Activated CD4-positive, alpha-beta T cell treated with anti-CD3 and anti-CD28 coated beads, Interleukin-2, amount 10 ng/mL, durations not matched to agents 24 days and 14 days (primary cell): ENCODE data around the gene CARD19. TPM values are rescaled to one million over a fixed set of nuclear protein-coding genes. Genes with fewer than 3 reads are reported as not detected.

Source experiments
- DNase-seq: peaks from one replicate; pipeline ENCODE4 v3.0.0; 2022
- H3K27ac Mint-ChIP-seq: one replicate; pipeline ENCODE4 v1.8.0; 2022; ENCODE audit warnings: mild to moderate bottlenecking, mixed read lengths
- H3K27me3 Mint-ChIP-seq: one replicate; pipeline ENCODE4 v1.8.0; 2022; ENCODE audit warnings: mixed read lengths
- H3K36me3 Mint-ChIP-seq: one replicate; pipeline ENCODE4 v1.8.0; 2022; ENCODE audit warnings: low read depth, mild to moderate bottlenecking, mixed read lengths
- H3K4me1 Mint-ChIP-seq: one replicate; pipeline ENCODE4 v1.8.0; 2021; ENCODE audit warnings: mixed read lengths
- H3K4me3 Mint-ChIP-seq: one replicate; pipeline ENCODE4 v1.8.0; 2022; ENCODE audit warnings: mild to moderate bottlenecking, moderate library complexity, mixed read lengths
- H3K9me3 Mint-ChIP-seq: one replicate; pipeline ENCODE4 v1.8.0; 2021; ENCODE audit warnings: mixed read lengths
- intact Hi-C: fragments of 100-400 bp; cut with micrococcal nuclease; formaldehyde crosslinking; loops from one replicate; pipeline ENCODE4 v1.15.1; 2023
- total RNA-seq: library from RNA; stranded (reverse); gene quantifications from 2 replicates; pipeline ENCODE4 v1.2.3, GENCODE V29; 2022

CARD19 gene, protein sequence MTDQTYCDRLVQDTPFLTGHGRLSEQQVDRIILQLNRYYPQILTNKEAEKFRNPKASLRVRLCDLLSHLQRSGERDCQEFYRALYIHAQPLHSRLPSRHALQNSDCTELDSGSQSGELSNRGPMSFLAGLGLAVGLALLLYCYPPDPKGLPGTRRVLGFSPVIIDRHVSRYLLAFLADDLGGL
- total RNA-seq: 44.0 TPM in 2 replicates

DNA sequence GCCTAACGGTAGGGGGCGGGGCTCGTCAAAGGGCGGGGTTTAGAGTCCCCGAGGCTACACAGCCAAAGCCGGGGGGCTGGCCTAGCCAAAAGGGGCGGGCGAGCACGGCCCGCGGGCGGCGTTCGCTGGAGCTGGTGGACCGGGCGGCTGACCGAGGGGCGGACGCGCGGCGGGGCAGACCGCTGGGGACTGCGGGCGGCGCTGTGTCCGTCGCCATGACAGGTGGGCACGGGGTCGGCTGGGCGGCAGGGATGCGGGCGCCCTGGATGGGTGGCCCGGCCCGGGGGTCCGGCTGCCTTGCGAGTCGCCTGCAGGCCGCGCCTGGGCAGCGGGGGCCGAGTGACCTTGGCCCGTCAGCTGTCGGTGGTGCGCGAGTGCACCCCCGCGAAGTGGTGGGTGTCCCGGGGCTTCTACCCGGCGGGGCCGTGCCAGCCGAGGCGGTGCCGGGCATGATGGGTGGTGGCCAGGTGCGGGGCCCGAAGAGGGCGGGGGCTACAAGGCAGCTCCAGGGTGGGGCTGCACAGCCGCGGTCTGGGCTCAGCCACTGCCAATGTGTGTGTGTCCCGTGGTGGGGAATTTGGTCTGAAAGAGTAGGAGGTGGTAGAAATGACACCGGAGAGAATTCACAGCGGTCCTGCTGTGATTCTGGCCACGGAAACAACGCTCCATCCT is at the start of gene CARD19:
TSS of gene CARD19 (plus strand) at position 87 of the 672 bp plus-strand sequence. CDS start at position 216, 129 bp downstream.
- Mint-ChIP-seq H3K4me1 (peaks cover 63% of the 10 kb centered on the region), H3K27me3 (no peaks in the 10 kb centered on the region), H3K4me3 (peak within 1 kb of the TSS; percentile 90), H3K27ac (peak within 1 kb of the TSS; percentile 98), H3K9me3 (peaks cover 1% of the 10 kb centered on the region), H3K36me3 (peaks cover 14% of the 10 kb centered on the region)
- DNase-seq: peak; percentile 87
- intact Hi-C loops: loop anchor here (1.0 to 2.0 kb wide), 3 partner anchors 38 to 471 kb away; partner anchors contain the start of genes BICD2 and NINJ1

DNA sequence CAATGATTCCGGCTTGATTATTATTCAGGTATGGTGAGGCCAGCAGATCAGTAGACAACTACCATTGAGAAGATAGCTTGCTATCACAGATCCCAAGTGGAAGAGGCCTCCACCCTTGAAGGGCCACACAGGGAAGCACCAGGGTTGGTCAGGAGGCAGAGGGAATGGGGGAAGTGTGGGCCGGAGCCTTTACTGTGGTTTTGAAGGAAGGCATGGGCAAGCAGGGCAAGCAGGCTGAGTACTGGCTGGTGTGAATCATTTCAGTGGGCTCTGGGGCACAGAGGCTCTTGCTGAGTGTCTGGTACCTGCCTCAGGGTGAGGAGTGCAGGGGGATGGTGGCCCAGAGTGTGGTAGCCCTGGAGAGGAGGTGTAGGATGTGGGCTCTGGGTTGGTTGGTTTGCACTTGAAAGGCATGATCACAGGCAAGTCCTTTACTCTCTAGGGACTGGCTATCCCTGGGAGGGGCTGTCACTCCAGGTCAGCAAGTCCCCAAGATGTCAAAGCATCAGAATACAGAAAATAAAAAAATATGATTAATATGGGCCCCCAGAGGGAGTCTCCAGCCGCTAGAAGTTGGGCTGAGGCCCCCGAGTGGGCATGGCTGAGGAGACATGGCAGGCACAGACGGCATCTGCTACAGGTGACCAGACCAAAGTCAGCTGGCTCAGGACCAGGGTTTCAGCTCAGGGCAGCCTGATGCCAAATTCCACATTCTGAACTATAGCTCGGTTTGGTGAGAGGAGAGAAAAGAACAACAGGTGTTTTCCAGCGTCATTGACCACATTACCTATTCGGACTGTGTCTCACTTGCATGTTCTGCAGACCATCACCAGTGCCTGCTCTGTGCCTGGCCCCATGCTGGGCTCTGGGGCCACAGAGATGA is 47.2 kb upstream of the CARD19 start:
- Mint-ChIP-seq H3K27ac (no peak overlapping the region), H3K36me3 (no peaks in the 10 kb centered on the region), H3K4me3 (no peak overlapping the region), H3K27me3 (no peaks in the 10 kb centered on the region), H3K9me3 (no peaks in the 10 kb centered on the region), H3K4me1 (peaks cover 4% of the 10 kb centered on the region)
- intact Hi-C loops: no loop called here
- no peak for DNase-seq

DNA sequence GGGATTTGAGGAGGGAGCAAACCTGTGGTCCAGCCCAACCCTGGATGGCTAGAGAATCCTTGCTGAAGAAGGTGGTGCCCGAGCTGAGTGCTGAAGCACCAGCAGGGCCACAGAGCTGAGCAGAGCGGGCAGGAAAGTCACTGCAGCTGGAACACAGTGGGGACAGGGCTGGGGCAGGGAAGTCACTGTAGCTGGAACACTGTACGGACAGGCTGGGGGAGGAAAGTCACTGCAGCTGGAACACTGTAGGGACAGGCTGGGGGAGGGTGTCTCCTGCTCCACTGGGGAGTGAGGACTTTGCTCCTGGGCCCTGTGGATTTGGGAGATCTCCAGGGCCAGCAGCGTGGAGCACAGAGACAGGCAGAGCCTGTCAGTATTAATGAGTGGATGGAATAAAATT is 46.5 kb upstream of the CARD19 start:
- no peaks in the 10 kb centered on the region for H3K36me3 Mint-ChIP-seq
- H3K4me1 Mint-ChIP-seq: peaks cover 3% of the 10 kb centered on the region
- intact Hi-C loops: no loop called here
- no peaks in the 10 kb centered on the region for H3K27me3 Mint-ChIP-seq
- no peak for DNase-seq
- H3K27ac Mint-ChIP-seq: no peak overlapping the region
- no peak overlapping the region for H3K4me3 Mint-ChIP-seq
- H3K9me3 Mint-ChIP-seq: no peaks in the 10 kb centered on the region

DNA sequence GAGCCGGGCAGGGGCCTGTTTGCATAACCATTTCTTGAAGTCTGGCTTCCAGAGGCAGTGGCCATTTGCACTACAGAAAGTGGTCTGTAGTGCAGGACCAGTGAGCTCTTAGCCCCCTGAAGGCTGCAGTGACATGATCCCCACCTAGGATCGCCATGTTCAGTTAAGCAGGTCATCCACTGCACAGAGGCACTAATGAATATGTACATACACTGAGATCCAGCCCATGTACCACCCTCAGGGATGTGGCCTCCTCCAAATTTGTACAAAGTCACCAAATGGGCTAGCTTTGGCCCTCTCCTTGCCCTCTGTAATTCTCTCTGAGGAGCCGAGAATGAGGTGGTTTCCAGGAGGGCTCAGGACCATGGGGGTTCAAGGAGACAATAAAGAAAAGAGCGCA is 45.8 kb upstream of the CARD19 start:
- H3K36me3 Mint-ChIP-seq: no peaks in the 10 kb centered on the region
- H3K4me1 Mint-ChIP-seq: peaks cover 3% of the 10 kb centered on the region
- H3K4me3 Mint-ChIP-seq: no peak overlapping the region
- no peak overlapping the region for H3K27ac Mint-ChIP-seq
- H3K27me3 Mint-ChIP-seq: no peaks in the 10 kb centered on the region
- DNase-seq: no peak
- no peaks in the 10 kb centered on the region for H3K9me3 Mint-ChIP-seq
- intact Hi-C loops: no loop called here

DNA sequence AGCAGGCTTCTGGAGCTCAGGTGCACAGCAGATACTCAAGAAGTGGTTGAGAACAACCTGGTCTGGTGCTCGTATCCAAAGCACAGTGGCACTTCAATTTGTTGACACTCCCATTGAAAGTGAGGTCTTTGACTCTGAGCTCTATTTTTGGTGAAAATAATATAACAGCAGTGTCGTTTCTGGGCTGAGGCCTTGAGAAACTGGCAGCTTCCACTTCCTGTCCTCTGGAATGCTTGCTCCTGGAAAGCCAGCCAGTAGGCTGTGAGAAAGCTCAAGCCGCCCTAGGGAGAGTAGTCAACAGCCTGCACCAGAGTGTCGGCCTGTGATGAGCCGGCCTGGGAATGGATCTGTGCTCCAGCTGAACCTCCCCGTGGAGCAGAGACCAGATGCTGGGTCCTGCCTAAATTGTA is 44.3 kb upstream of the CARD19 start:
- Mint-ChIP-seq H3K36me3 (no peaks in the 10 kb centered on the region), H3K27me3 (no peaks in the 10 kb centered on the region), H3K9me3 (no peaks in the 10 kb centered on the region), H3K4me1 (peaks cover 5% of the 10 kb centered on the region), H3K4me3 (no peak overlapping the region), H3K27ac (no peak overlapping the region)
- DNase-seq: no peak
- intact Hi-C loops: no loop called here

DNA sequence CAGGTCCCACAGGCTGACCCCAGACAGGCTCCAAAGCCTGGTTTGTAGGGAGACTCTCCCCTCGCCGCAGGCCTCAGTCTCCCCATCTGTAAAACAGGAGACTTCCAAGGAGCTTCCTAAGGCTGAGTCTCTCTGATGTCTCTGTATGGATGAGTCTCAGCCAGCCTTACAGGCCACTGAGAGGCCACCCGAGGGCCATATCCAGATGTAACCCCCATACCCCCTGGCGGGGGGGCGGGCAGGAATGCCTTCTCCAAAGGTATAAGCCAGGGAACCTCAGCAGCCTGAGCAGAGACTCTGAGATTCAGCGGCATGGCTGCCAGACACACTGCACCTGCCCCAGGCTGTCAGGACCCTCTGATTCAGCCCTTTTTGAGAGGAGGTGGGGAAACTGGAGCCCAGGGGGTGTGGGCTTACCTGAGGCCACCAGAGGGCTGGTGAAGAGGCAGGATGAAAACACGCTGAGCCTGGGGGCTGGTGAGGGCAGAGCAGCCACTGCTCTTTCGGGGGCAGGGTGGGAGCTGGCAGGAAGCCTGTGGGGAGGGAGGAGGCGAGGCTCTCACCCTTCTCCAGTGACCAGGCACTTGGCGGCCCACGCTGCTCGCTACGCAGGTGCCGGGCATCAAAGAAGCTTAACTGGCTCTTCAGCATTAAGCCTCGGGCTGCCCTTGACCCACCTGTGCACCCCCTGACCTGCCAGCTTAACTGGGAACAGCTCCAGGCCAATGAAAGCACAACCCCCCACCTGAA is 43.1 kb upstream of the CARD19 start:
- no peak overlapping the region for H3K4me3 Mint-ChIP-seq
- intact Hi-C loops: no loop called here
- H3K27me3 Mint-ChIP-seq: no peaks in the 10 kb centered on the region
- no peaks in the 10 kb centered on the region for H3K36me3 Mint-ChIP-seq
- no peak overlapping the region for H3K27ac Mint-ChIP-seq
- H3K9me3 Mint-ChIP-seq: no peaks in the 10 kb centered on the region
- peaks cover 7% of the 10 kb centered on the region for H3K4me1 Mint-ChIP-seq
- no peak for DNase-seq

DNA sequence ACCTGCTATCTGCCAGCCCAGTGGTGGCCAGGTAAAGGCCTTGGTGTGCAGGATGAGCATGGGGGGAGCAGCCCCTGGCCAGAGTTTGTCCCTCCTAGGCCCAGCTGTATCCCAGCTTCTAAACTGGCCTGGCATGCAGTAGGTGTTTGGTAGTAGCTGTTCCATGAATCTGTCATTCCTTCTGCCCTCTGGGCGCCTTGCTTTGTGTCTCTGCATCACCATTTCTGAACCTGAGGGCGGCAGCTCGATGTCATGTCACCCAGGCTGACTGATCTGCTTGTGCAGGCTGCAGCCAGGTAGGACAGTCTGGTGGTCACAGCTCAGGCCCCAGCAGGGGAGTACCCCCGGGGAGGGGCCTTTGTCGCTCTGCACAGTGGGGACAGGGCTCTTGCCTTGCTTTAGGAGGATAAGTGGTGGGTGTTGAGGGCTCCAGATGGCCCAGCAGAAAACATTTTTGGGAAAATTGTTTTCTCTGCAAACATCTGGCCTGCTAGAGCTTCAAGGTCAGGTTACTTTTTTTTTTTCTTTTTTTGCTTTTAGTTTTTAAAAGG is 42.2 kb upstream of the CARD19 start:
- H3K36me3 Mint-ChIP-seq: no peaks in the 10 kb centered on the region
- no peaks in the 10 kb centered on the region for H3K27me3 Mint-ChIP-seq
- H3K4me1 Mint-ChIP-seq: peaks cover 7% of the 10 kb centered on the region
- H3K4me3 Mint-ChIP-seq: no peak overlapping the region
- H3K9me3 Mint-ChIP-seq: no peaks in the 10 kb centered on the region
- intact Hi-C loops: no loop called here
- no peak overlapping the region for H3K27ac Mint-ChIP-seq
- DNase-seq: no peak

DNA sequence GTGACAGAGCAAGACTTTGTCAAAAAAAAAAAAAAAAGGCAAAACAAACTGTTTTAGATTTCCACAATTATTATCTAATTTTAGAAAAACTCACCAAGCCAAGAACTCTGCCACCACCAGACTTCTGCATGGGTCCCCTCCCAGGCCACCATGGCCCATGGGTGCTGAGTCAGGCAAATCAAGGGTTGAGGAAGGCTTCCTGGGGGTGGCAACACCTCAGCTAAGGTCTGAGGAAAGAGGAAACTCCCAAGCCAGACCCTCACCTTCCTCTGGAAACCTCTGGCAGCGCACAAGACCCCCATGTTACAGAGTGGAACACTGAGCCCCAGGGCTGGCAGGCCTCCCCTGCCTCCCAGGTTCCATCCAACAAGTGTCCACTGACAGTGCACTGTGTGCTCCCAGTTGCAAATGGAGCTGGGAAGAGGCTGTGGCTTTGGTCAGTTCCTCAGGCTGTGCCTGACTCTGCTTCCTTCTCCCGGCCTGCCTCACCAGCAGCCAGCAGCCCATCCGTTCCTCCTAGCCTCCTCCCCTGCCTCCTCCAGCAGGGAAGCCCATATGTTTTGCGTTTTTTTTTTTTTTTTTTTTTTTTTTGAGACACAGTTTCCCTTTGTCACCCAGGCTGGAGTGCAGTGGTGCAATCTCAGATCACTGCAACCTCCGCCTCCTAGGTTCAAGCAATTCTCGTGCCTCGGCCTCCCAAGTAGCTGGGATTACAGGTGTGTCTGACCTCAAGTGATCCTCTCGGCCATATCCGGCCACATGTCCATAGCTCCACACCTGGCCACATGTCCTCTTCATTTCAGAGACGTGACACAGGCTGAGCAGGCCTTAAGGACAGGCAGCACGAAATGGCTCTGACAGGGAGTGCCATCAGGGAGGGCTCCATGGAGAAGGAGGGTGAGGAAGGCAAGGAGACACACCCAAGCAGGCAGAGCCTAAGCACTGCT is 41.0 kb upstream of the CARD19 start:
- no peaks in the 10 kb centered on the region for H3K9me3 Mint-ChIP-seq
- intact Hi-C loops: no loop called here
- DNase-seq: no peak
- H3K27me3 Mint-ChIP-seq: no peaks in the 10 kb centered on the region
- no peak overlapping the region for H3K27ac Mint-ChIP-seq
- no peaks in the 10 kb centered on the region for H3K36me3 Mint-ChIP-seq
- H3K4me3 Mint-ChIP-seq: no peak overlapping the region
- H3K4me1 Mint-ChIP-seq: peaks cover 10% of the 10 kb centered on the region

DNA sequence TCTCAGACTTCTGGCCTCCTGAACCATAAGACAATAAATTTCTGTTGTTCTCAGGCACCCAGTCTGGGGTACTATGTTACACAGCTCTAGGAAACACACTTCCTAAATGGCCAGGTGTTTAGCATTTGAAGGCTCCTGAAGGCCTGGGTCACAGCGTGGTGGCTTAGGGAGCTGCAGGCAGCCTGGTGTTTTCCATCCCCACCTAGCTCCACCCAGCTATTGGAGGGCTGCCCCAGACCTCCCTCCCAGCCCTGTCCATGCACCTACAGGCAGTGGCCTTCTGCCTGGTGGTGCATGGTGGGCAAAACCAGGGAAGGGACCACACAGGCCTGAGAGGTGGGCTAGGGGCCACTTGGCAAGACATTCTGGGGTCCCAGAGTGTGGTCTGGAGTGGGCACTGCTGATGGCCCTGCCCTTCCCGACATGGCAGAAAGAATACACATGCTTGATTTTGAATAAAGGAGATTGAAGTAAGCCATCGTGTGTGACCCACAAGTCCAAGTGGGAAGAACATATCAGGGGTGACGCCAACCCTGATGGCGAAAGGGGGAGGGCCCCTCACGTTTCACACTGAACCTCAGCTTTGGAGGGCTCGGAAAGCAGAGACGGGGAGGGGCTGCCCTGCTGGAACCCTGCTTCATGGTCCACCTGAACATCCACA is 38.8 kb upstream of the CARD19 start:
- Mint-ChIP-seq H3K4me3 (peak overlapping the region; percentile 36), H3K27me3 (no peaks in the 10 kb centered on the region), H3K36me3 (peaks cover 6% of the 10 kb centered on the region), H3K27ac (peak overlapping the region; percentile 72), H3K4me1 (peaks cover 31% of the 10 kb centered on the region), H3K9me3 (no peaks in the 10 kb centered on the region)
- DNase-seq: no peak
- intact Hi-C loops: no loop called here

DNA sequence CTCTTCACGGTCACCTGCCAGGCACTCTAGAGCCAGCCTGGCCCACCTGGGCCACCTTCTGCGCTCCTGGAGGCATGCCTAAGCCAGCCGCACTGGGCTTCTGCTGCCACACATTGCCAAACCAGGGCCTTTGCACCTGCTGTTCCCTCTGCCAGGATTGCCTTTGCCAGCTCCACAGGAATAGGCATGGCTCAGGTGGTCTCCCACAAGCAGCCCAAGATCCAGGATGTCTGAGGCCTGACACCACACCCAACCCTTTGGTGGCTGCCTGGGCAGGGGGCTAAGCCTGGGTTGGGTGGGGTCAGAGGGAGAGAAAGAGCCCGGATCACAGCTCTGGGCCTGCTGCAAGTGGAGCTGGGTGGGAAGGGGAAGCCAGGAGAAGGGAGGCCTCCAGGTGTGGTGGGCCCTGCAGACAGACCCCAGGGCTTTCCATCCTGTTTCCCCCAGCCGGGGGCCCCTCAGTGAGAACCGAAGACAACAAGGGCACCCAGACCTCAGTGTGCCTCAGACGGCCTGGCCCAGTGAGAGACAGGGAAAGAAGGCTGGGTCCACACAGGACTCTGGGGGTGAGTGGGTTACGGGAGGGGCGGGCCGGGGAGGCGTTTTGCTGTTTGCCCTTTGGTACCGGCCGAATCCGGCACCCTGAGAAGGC is 38.2 kb upstream of the CARD19 start:
- no peaks in the 10 kb centered on the region for H3K27me3 Mint-ChIP-seq
- no peaks in the 10 kb centered on the region for H3K9me3 Mint-ChIP-seq
- peaks cover 8% of the 10 kb centered on the region for H3K36me3 Mint-ChIP-seq
- peak overlapping the region; percentile 54 for H3K4me3 Mint-ChIP-seq
- intact Hi-C loops: loop anchor here (2.0 kb wide), 1 partner anchor 93 kb away; no protein-coding TSS in a partner anchor
- peak overlapping the region; percentile 82 for H3K27ac Mint-ChIP-seq
- no peak for DNase-seq
- peaks cover 37% of the 10 kb centered on the region for H3K4me1 Mint-ChIP-seq

DNA sequence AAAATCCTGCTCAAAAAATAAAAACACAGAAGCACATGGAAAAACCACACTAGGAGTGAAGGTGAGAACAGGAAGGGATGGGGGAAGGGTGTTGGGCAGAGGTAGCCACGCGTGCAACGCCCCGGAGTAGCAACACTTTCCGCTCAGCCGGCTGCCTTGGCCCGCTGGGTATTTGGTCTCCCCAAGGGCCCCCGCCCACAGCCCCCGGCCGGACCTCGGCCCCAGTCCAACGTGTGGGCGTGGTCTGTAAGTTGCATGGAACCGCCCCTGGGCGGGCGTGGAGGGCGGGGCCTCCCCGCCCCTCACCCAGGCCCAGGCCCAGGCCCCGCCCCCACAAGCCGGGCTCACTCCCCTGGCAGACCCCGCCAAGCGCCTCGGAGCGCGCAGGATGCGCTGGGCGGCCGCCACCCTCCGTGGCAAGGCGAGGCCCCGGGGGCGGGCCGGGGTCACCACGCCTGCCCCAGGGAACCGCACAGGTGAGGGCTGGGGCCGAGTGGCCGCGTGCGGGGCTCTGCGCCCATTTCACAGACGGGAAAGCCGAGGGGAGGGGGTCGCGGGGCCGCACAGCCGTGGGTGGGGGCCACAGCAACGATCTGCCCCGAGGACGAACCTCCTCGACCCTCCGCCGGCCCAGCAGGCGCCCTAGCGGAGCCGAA is 37.5 kb upstream of the CARD19 start, which contains the start of gene SUSD3:
TSS of gene SUSD3 (plus strand) at position 347 of the 656 bp plus-strand sequence. CDS start at position 389, 42 bp downstream.
- intact Hi-C loops: loop anchor here (2.0 kb wide), 1 partner anchor 94 kb away; no protein-coding TSS in a partner anchor
- H3K27ac Mint-ChIP-seq: peak within 1 kb of the TSS; percentile 96
- no peaks in the 10 kb centered on the region for H3K27me3 Mint-ChIP-seq
- peaks cover 38% of the 10 kb centered on the region for H3K4me1 Mint-ChIP-seq
- peaks cover 8% of the 10 kb centered on the region for H3K36me3 Mint-ChIP-seq
- H3K9me3 Mint-ChIP-seq: no peaks in the 10 kb centered on the region
- DNase-seq: peak; percentile 93
- H3K4me3 Mint-ChIP-seq: peak within 1 kb of the TSS; percentile 93
